ENCODE results near the gene RNF8.
"Not testable (repeated sequence)": the region's sequence is repeated elsewhere in the genome, so short reads cannot be mapped to it uniquely, and the experiment has no call there.

The RNF8 gene

GRCh38 chr6:37399795-37400490 lies 46.2 kb downstream of the RNF8 start:
- no peak overlapping the region for H3K4me3 ChIP-seq (ENCODE audit: low read depth, low read length)
- H3K27me3 ChIP-seq (replicated peaks) = no peaks in the 10 kb centered on the region
- TF ChIP-seq CTCF (IDR thresholded peaks at IDR 0.05; ENCODE audit: low read depth, low read length, missing control alignments) = no peak
- no peak overlapping the region for H3K27ac ChIP-seq
- no peaks in the 10 kb centered on the region for H3K36me3 ChIP-seq (replicated peaks)
- no peak for DNase-seq
- in situ Hi-C loops (cut with HindIII; ENCODE audit: low pct_ligation_motif_present, low sequenced_read_pairs) = no loop called here

GRCh38 chr6:37401658-37402057 lies 47.9 kb downstream of the RNF8 start:
- H3K4me3 ChIP-seq (ENCODE audit: low read depth, low read length); DNase-seq; in situ Hi-C loops (cut with HindIII; ENCODE audit: low pct_ligation_motif_present, low sequenced_read_pairs); H3K27ac ChIP-seq; H3K36me3 ChIP-seq (replicated peaks); H3K27me3 ChIP-seq (replicated peaks): not testable (repeated sequence)

- Histone ChIP-seq H3K27me3 (replicated peaks) (no peaks in the 10 kb centered on the region), H3K4me3 (ENCODE audit: low read depth, low read length) (no peak overlapping the region), H3K36me3 (replicated peaks) (no peaks in the 10 kb centered on the region), H3K27ac (no peak overlapping the region)
- DNase-seq = no peak
- TF ChIP-seq CTCF (IDR thresholded peaks at IDR 0.05; ENCODE audit: low read depth, low read length, missing control alignments) = no peak
- in situ Hi-C loops (cut with HindIII; ENCODE audit: low pct_ligation_motif_present, low sequenced_read_pairs) = no loop called here
Measured at GRCh38 chr6:37406726-37407341, 53.1 kb downstream of the RNF8 start.

GRCh38 chr6:37407948-37408347 lies 54.2 kb downstream of the RNF8 start:
- H3K27ac ChIP-seq = no peak overlapping the region

GRCh38 chr6:37409501-37409900 lies 55.7 kb downstream of the RNF8 start:
- H3K36me3 ChIP-seq (replicated peaks) = no peaks in the 10 kb centered on the region
- in situ Hi-C loops (cut with HindIII; ENCODE audit: low pct_ligation_motif_present, low sequenced_read_pairs) = no loop called here
- no peak for DNase-seq
- H3K4me3 ChIP-seq (ENCODE audit: low read depth, low read length) = no peak overlapping the region
- no peak for TF ChIP-seq CTCF (IDR thresholded peaks at IDR 0.05; ENCODE audit: low read depth, low read length, missing control alignments)
- no peak overlapping the region for H3K27ac ChIP-seq
- no peaks in the 10 kb centered on the region for H3K27me3 ChIP-seq (replicated peaks)

More at GRCh38 chr6:37407948-37408347, 54.2 kb downstream of the RNF8 start:
- no peak overlapping the region for H3K4me3 ChIP-seq (ENCODE audit: low read depth, low read length)
- no peaks in the 10 kb centered on the region for H3K27me3 ChIP-seq (replicated peaks)
- no peaks in the 10 kb centered on the region for H3K36me3 ChIP-seq (replicated peaks)
- TF ChIP-seq CTCF (IDR thresholded peaks at IDR 0.05; ENCODE audit: low read depth, low read length, missing control alignments) = no peak
- no peak for DNase-seq
- in situ Hi-C loops (cut with HindIII; ENCODE audit: low pct_ligation_motif_present, low sequenced_read_pairs) = no loop called here

- no peaks in the 10 kb centered on the region for H3K36me3 ChIP-seq (replicated peaks)
- H3K27me3 ChIP-seq (replicated peaks) = no peaks in the 10 kb centered on the region
- H3K27ac ChIP-seq = no peak overlapping the region
- no peak for DNase-seq
- TF ChIP-seq CTCF (IDR thresholded peaks at IDR 0.05; ENCODE audit: low read depth, low read length, missing control alignments) = no peak
- no peak overlapping the region for H3K4me3 ChIP-seq (ENCODE audit: low read depth, low read length)
- in situ Hi-C loops (cut with HindIII; ENCODE audit: low pct_ligation_motif_present, low sequenced_read_pairs) = no loop called here
Measured at GRCh38 chr6:37417393-37417792, 63.6 kb downstream of the RNF8 start.
